A549 (cell line): ENCODE data around the gene SESN3. TPM values are rescaled to one million over a fixed set of nuclear protein-coding genes. Genes with fewer than 3 reads are reported as not detected.
"Not testable (repeated sequence)": the region's sequence is repeated elsewhere in the genome, so short reads cannot be mapped to it uniquely, and the experiment has no call there.

Experiments used
- ATAC-seq, 2 experiments: fragments of 200-7000 bp in 1 of 2; fragments of >200 bp in 1 of 2; cut with Nextera tagmentation in 1 of 2; cut with Tn5 transposase in 1 of 2; 3 replicates each; pipeline versions ENCODE4 v1.8.0 to v1.9.1; 2018 to 2020; ENCODE audit warnings: mild to moderate bottlenecking in 1 of 2, moderate library complexity in 1 of 2
- CTCF ChIA-PET: fragments of 300-600 bp; sonication (Branson Sonifier 250); formaldehyde crosslinking; extraction: SDS; loops from one replicate; lab custom pipeline; 2021; ENCODE audit warnings: antibody characterized with exemption, inconsistent platforms; lab: Yijun Ruan, JAX
- POLR2A ChIA-PET: fragments of 350-600 bp; formaldehyde crosslinking; extraction: SDS; loops from one replicate; lab custom pipeline; 2021; ENCODE audit warnings: antibody characterized with exemption, inconsistent platforms; lab: Yijun Ruan, JAX
- DNase-seq, 2 experiments: peaks; one replicate each; pipeline versions ENCODE4 v3.0.0 to v3.0.0-alpha.2; 2011 to 2016; ENCODE audit warnings: low read depth in 1 of 2, low spot score in 1 of 2
- FAIRE-seq: peaks from 2 replicates; lab custom pipeline; 2011; peaks lifted over from hg19 to GRCh38; lab: Jason Lieb, UNC
- H3K27ac ChIP-seq, 2 experiments: fragments of >200 bp; sonication (Bioruptor Twin); formaldehyde crosslinking; 3 replicates each; pipeline ENCODE4 v1.5.1; 2016 to 2017
- H3K4me1 ChIP-seq: fragments of >200 bp; sonication (Bioruptor Twin); formaldehyde crosslinking; 3 replicates; pipeline ENCODE4 v1.6.1; 2016
- H3K4me2 ChIP-seq: fragments of >200 bp; sonication (Bioruptor Twin); formaldehyde crosslinking; 3 replicates; pipeline ENCODE4 v1.6.1; 2016
- H3K4me3 ChIP-seq: fragments of >200 bp; sonication (Bioruptor Twin); formaldehyde crosslinking; 3 replicates; pipeline ENCODE4 v1.5.1; 2016
- H3K9me3 ChIP-seq: fragments of >200 bp; sonication (Bioruptor Twin); formaldehyde crosslinking; 3 replicates; pipeline ENCODE4 v1.6.1; 2016
- BHLHE40 ChIP-seq: IDR thresholded peaks from 2 replicates; pipeline ENCODE4 v1.6.1; 2012; ENCODE audit warnings: low read depth, low read length, inconsistent platforms
- CBX8 ChIP-seq: fragments of 200-600 bp; sonication (generic); IDR thresholded peaks from 2 replicates; pipeline ENCODE4 v1.6.1; 2016
- CHD2 ChIP-seq: fragments of 150-350 bp; IDR thresholded peaks from 2 replicates; pipeline ENCODE4 v1.6.1; 2014; ENCODE audit warnings: low read length; ENCODE audit not compliant: partially characterized antibody
- EHF ChIP-seq: fragments of 250-450 bp; sonication (Bioruptor Pico); IDR thresholded peaks from 2 replicates; pipeline ENCODE4 v1.5.0; 2020; ENCODE audit warnings: mild to moderate bottlenecking
- ELK1 ChIP-seq: fragments of 150-350 bp; IDR thresholded peaks from 2 replicates; pipeline ENCODE4 v1.6.1; 2014; ENCODE audit warnings: low read depth, mild to moderate bottlenecking, low read length
- EP300 ChIP-seq, 2 experiments: fragments of >200 bp; sonication (Bioruptor Twin); formaldehyde crosslinking; IDR thresholded peaks; 2 replicates in 1 of 2; 3 replicates in 1 of 2; pipeline ENCODE4 v1.6.1; 2016 to 2017
- FOSL2 ChIP-seq, 2 experiments: fragments of 450-650 bp in 1 of 2; fragments of >200 bp in 1 of 2; sonication (Bioruptor Twin) in 1 of 2; formaldehyde crosslinking; IDR thresholded peaks; 2 replicates each; pipeline versions ENCODE4 v1.5.0 to v1.6.1; 2016 to 2020; ENCODE audit warnings: mild to moderate bottlenecking in 1 of 2, moderate library complexity in 1 of 2
- HEYL ChIP-seq: fragments of 250-450 bp; sonication (Bioruptor Pico); IDR thresholded peaks from 2 replicates; pipeline ENCODE4 v1.8.0; 2021; ENCODE audit warnings: mild to moderate bottlenecking, moderate library complexity
- HMGXB4 ChIP-seq: fragments of 250-450 bp; sonication (Bioruptor Pico); IDR thresholded peaks from 2 replicates; pipeline ENCODE4 v1.5.0; 2021; ENCODE audit warnings: mild to moderate bottlenecking, moderate library complexity, borderline replicate concordance
- HOXA7 ChIP-seq: fragments of 250-450 bp; sonication (Bioruptor Pico); IDR thresholded peaks from 2 replicates; pipeline ENCODE4 v1.5.0; 2020; ENCODE audit warnings: mild to moderate bottlenecking, moderate library complexity
- HOXB13 ChIP-seq: fragments of 250-450 bp; sonication (Bioruptor Pico); IDR thresholded peaks from 2 replicates; pipeline ENCODE4 v1.5.0; 2020; ENCODE audit warnings: low read depth, mild to moderate bottlenecking, moderate library complexity
- MAZ ChIP-seq: fragments of 150-350 bp; IDR thresholded peaks from 2 replicates; pipeline ENCODE4 v1.6.1; 2014; ENCODE audit warnings: antibody characterized with exemption, low read depth, low read length, borderline replicate concordance
- MYC ChIP-seq: IDR thresholded peaks from 2 replicates; pipeline ENCODE4 v1.6.1; 2012; ENCODE audit warnings: mild to moderate bottlenecking, inconsistent platforms, low read length, improper control_type of control experiment, borderline replicate concordance
- NFE2L2 ChIP-seq: fragments of 150-350 bp; conservative IDR thresholded peaks from 2 replicates; pipeline ENCODE4 v1.6.1; 2014; ENCODE audit warnings: low read length
- NPAS2 ChIP-seq: fragments of 250-450 bp; sonication (Bioruptor Pico); IDR thresholded peaks from 2 replicates; pipeline ENCODE4 v1.8.0; 2022; ENCODE audit warnings: mild to moderate bottlenecking, moderate library complexity, borderline replicate concordance
- POLR2AphosphoS2 ChIP-seq: conservative IDR thresholded peaks from 2 replicates; pipeline ENCODE4 v1.6.1; 2012; ENCODE audit warnings: low read length, improper control_type of control experiment, inconsistent platforms
- RARB ChIP-seq: fragments of 250-450 bp; sonication (Bioruptor Pico); IDR thresholded peaks from 2 replicates; pipeline ENCODE4 v1.8.0; 2021; ENCODE audit warnings: mild to moderate bottlenecking, moderate library complexity
- RCOR1 ChIP-seq: fragments of 150-350 bp; IDR thresholded peaks from 2 replicates; pipeline ENCODE4 v1.6.1; 2014; ENCODE audit warnings: antibody characterized with exemption, low read length, low read depth
- RNF2 ChIP-seq: fragments of 200-600 bp; sonication (generic); IDR thresholded peaks from 2 replicates; pipeline ENCODE4 v1.6.1; 2016; ENCODE audit warnings: low read depth, mild to moderate bottlenecking, antibody characterized with exemption, moderate library complexity, borderline replicate concordance
- TP53 ChIP-seq: fragments of 250-450 bp; sonication (Bioruptor Pico); IDR thresholded peaks from 2 replicates; pipeline ENCODE4 v1.5.0; 2021; ENCODE audit warnings: mild to moderate bottlenecking, moderate library complexity
- ZC3H11A ChIP-seq: fragments of 450-650 bp; IDR thresholded peaks from 2 replicates; pipeline ENCODE4 v1.6.1; 2014; ENCODE audit warnings: antibody characterized with exemption, mild to moderate bottlenecking
- ZNF302 ChIP-seq: fragments of 250-450 bp; sonication (Bioruptor Pico); IDR thresholded peaks from 2 replicates; pipeline ENCODE4 v1.9.0; 2021; ENCODE audit warnings: inconsistent platforms, mild to moderate bottlenecking, moderate library complexity
- ZSCAN20 ChIP-seq: fragments of 250-450 bp; sonication (Bioruptor Pico); IDR thresholded peaks from 2 replicates; pipeline ENCODE4 v1.8.0; 2022; ENCODE audit warnings: mild to moderate bottlenecking, moderate library complexity
- WGBS: methylation state at CpG from one replicate; pipeline ENCODE4 v1.1.6; 2017; ENCODE audit errors: missing lambda C conversion rate; 5-methylcytosine and 5-hydroxymethylcytosine counted together
- polyA plus RNA-seq, 4 experiments: library from polyadenylated mRNA; depleted of rRNA in 3 of 4; stranded (reverse); fragments of >200 nt; fragmentation: RNase III in 1 of 4; extraction: RNeasy Plus Mini Kit Qiagen cat#74134 plus additional on column Dnase treatment in 1 of 4; gene quantifications; 2 replicates in 3 of 4; 3 replicates in 1 of 4; pipeline ENCODE4 v1.2.3, GENCODE V29; 2011 to 2017
- TF ChIP-seq, protein P1 (sequence below): IDR thresholded peaks from 2 replicates; pipeline ENCODE4 v1.6.1; 2012; ENCODE audit warnings: low read depth, borderline replicate concordance
- TF ChIP-seq, protein P2 (sequence below): fragments of 450-650 bp; IDR thresholded peaks from 2 replicates; pipeline ENCODE4 v1.6.1; 2014; ENCODE audit warnings: antibody characterized with exemption
- TF ChIP-seq, protein P3 (sequence below): IDR thresholded peaks from 2 replicates; pipeline ENCODE4 v1.6.1; 2012
- TF ChIP-seq, protein P4 (sequence below): fragments of >200 bp; sonication (Bioruptor Twin); formaldehyde crosslinking; IDR thresholded peaks from 3 replicates; pipeline ENCODE4 v1.5.1; 2016
- TF ChIP-seq, protein P5 (sequence below): fragments of 250-450 bp; sonication (Bioruptor Pico); IDR thresholded peaks from 2 replicates; pipeline ENCODE4 v1.5.0; 2020; ENCODE audit warnings: low read depth, mild to moderate bottlenecking, moderate library complexity

Gene SESN3
- polyA plus RNA-seq, 2 of the 4 experiments (the other 2 are of a cell fraction): 0.35 to 3.6 TPM

DNA sequence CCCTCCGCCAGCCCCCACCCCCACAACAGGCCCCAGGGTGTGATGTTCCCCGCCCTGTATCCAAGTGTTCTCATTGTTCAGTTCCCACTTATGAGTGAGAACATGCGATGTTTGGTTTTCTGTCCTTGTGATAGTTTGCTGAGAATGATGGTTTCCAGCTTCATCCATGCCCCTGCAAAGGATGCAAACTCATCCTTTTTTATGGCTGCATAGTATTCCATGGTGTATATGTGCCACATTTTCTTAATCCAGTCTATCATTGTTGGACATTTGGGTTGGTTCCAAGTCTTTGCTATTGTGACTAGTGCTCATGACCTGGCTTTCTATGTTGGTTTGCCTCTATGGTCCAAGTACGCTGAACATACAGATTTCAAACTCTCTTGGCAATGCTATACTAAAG lies 94.3 kb downstream of the SESN3 start:
- WGBS: 90% methylated on average over 2 of the region's 4 CpGs
- H3K9me3 ChIP-seq, H3K4me2 ChIP-seq, FAIRE-seq, POLR2A ChIA-PET, H3K27ac ChIP-seq, ATAC-seq, H3K4me1 ChIP-seq, H3K4me3 ChIP-seq, DNase-seq: not testable (repeated sequence)
- CTCF ChIA-PET: interaction anchor here (1.2 to 1.3 kb wide), 2 partner anchors 15 to 46 kb away, joined by 3 read pairs; partner anchors contain the start of gene ENDOD1

GRCh38 chr11:95135880-95136279 lies 95.1 kb downstream of the SESN3 start:
- DNase-seq: no peak
- Histone ChIP-seq H3K9me3 (no peaks in the 10 kb centered on the region), H3K27ac (no peak overlapping the region), H3K4me1 (peaks cover 3% of the 10 kb centered on the region; the same call in 1 of the 3 replicates), H3K4me2 (no peak overlapping the region), H3K4me3 (no peak overlapping the region)
- no peak for ATAC-seq
- ChIA-PET CTCF (interaction anchor here (0.8 to 0.9 kb wide), 2 partner anchors 12 to 33 kb away, joined by 4 read pairs; no protein-coding TSS in a partner anchor), POLR2A (no interaction called here)
- TF ChIP-seq EP300 (IDR thresholded peaks at IDR 0.05) (no peak), MAZ (no peak), NFE2L2 (no peak), ZC3H11A (no peak), ELK1 (no peak), NPAS2 (no peak), BHLHE40 (no peak), EHF (CRISPR knock-in tag) (no peak), RNF2 (no peak)
- TF ChIP-seq, protein P1, sequence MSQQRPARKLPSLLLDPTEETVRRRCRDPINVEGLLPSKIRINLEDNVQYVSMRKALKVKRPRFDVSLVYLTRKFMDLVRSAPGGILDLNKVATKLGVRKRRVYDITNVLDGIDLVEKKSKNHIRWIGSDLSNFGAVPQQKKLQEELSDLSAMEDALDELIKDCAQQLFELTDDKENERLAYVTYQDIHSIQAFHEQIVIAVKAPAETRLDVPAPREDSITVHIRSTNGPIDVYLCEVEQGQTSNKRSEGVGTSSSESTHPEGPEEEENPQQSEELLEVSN: no peak
- WGBS: 92% methylated on average over 2 of the region's 2 CpGs
- FAIRE-seq: no peak

GRCh38 chr11:95135155-95135554 lies 95.8 kb downstream of the SESN3 start:
- H3K4me2 ChIP-seq: no peak overlapping the region
- H3K4me3 ChIP-seq: no peak overlapping the region
- FAIRE-seq (no peak), ATAC-seq (no peak), DNase-seq (no peak)
- CTCF ChIA-PET: no interaction called here
- H3K4me1 ChIP-seq: peaks cover 3% of the 10 kb centered on the region; the same call in 1 of the 3 replicates
- H3K9me3 ChIP-seq: no peaks in the 10 kb centered on the region
- WGBS: 93% methylated on average over 4 of the region's 6 CpGs
- TF ChIP-seq, protein P2, sequence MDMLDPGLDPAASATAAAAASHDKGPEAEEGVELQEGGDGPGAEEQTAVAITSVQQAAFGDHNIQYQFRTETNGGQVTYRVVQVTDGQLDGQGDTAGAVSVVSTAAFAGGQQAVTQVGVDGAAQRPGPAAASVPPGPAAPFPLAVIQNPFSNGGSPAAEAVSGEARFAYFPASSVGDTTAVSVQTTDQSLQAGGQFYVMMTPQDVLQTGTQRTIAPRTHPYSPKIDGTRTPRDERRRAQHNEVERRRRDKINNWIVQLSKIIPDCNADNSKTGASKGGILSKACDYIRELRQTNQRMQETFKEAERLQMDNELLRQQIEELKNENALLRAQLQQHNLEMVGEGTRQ: no peak
- TF ChIP-seq TP53 (CRISPR knock-in tag) (no peak), BHLHE40 (no peak), MYC (no peak), HEYL (CRISPR knock-in tag) (no peak), RARB (CRISPR knock-in tag) (no peak), FOSL2 (IDR thresholded peaks at IDR 0.05) (no peak), FOSL2 (CRISPR knock-in tag; IDR thresholded peaks at IDR 0.05) (no peak), HMGXB4 (CRISPR knock-in tag) (no peak), RCOR1 (no peak), HOXB13 (CRISPR knock-in tag) (no peak), HOXA7 (CRISPR knock-in tag) (no peak), POLR2AphosphoS2 (no peak), ZNF302 (CRISPR knock-in tag) (no peak), ZSCAN20 (CRISPR knock-in tag) (no peak), CHD2 (no peak), EHF (CRISPR knock-in tag) (no peak), CBX8 (no peak)
- TF ChIP-seq, protein P3, sequence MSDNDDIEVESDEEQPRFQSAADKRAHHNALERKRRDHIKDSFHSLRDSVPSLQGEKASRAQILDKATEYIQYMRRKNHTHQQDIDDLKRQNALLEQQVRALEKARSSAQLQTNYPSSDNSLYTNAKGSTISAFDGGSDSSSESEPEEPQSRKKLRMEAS: no peak
- TF ChIP-seq, protein P4, sequence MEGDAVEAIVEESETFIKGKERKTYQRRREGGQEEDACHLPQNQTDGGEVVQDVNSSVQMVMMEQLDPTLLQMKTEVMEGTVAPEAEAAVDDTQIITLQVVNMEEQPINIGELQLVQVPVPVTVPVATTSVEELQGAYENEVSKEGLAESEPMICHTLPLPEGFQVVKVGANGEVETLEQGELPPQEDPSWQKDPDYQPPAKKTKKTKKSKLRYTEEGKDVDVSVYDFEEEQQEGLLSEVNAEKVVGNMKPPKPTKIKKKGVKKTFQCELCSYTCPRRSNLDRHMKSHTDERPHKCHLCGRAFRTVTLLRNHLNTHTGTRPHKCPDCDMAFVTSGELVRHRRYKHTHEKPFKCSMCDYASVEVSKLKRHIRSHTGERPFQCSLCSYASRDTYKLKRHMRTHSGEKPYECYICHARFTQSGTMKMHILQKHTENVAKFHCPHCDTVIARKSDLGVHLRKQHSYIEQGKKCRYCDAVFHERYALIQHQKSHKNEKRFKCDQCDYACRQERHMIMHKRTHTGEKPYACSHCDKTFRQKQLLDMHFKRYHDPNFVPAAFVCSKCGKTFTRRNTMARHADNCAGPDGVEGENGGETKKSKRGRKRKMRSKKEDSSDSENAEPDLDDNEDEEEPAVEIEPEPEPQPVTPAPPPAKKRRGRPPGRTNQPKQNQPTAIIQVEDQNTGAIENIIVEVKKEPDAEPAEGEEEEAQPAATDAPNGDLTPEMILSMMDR: no peak
- TF ChIP-seq, protein P5, sequence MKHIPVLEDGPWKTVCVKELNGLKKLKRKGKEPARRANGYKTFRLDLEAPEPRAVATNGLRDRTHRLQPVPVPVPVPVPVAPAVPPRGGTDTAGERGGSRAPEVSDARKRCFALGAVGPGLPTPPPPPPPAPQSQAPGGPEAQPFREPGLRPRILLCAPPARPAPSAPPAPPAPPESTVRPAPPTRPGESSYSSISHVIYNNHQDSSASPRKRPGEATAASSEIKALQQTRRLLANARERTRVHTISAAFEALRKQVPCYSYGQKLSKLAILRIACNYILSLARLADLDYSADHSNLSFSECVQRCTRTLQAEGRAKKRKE (CRISPR knock-in tag): no peak
- no peak overlapping the region for H3K27ac ChIP-seq
- POLR2A ChIA-PET: no interaction called here
